ENCODE data around the gene SERPINI1.

DNA sequence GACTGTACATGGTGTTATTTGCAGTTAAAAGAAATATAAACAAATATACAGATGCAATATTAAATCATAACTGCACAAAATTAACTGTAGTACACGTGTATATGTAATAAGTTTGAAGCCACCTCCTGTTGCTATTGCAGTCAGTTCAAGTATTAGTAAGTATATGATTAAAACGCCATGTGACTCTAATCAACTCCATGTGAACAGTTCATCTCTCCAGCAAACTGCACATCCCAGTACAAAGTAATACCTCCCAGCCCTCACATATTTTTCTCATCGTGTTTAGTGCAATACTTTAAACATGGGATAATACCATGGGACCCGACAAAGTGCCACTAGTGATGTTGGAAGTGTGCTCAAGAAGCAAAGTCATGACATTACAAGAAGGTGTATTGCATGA, 35.5 kb upstream of the SERPINI1 start:
- TF ChIP-seq EZH2 (IDR thresholded peaks at IDR 0.05; ENCODE audit: borderline replicate concordance, low read depth, low read length, poor library complexity, severe bottlenecking), result no peak
- TF ChIP-seq, protein P1, sequence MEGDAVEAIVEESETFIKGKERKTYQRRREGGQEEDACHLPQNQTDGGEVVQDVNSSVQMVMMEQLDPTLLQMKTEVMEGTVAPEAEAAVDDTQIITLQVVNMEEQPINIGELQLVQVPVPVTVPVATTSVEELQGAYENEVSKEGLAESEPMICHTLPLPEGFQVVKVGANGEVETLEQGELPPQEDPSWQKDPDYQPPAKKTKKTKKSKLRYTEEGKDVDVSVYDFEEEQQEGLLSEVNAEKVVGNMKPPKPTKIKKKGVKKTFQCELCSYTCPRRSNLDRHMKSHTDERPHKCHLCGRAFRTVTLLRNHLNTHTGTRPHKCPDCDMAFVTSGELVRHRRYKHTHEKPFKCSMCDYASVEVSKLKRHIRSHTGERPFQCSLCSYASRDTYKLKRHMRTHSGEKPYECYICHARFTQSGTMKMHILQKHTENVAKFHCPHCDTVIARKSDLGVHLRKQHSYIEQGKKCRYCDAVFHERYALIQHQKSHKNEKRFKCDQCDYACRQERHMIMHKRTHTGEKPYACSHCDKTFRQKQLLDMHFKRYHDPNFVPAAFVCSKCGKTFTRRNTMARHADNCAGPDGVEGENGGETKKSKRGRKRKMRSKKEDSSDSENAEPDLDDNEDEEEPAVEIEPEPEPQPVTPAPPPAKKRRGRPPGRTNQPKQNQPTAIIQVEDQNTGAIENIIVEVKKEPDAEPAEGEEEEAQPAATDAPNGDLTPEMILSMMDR (conservative IDR thresholded peaks at IDR 0.05; ENCODE audit: low read depth, low read length), result no peak

All from A673 (cell line).